Measurements from ENCODE around the gene BAK1. TPM values are rescaled to one million over a fixed set of nuclear protein-coding genes. Genes with fewer than 3 reads are reported as not detected.

Gene BAK1
- total and polyA plus RNA-seq, 2 of the 13 experiments (the other 11 are each of a cell fraction or from before 2014, with no cell fraction given): 15.0 to 23.8 TPM

GRCh38 chr6:33589392-33589730 lies 9.3 kb upstream of the BAK1 start:
- H3K9me3 ChIP-seq (ENCODE audit: low read length): no peaks in the 10 kb centered on the region
- no peak for ATAC-seq
- no peaks in the 10 kb centered on the region for H3K36me3 ChIP-seq (replicated peaks in 1 of 2; ENCODE audit: control insufficient read depth in 1 of 2, insufficient read depth in 2 of 2, low read length in 2 of 2)
- no peaks in the 10 kb centered on the region for H4K20me1 ChIP-seq (ENCODE audit: insufficient read depth, low read length)
- intact Hi-C loops (cut with micrococcal nuclease; ENCODE audit: unreplicated experiment): loop anchor here (2.0 kb wide), 1 partner anchor 155 kb away; no protein-coding TSS in a partner anchor
- POLR2A ChIA-PET: interaction anchor here (0.8 to 3.9 kb wide), 13 partner anchors 9 to 172 kb away, joined by 3 to 37 read pairs (median 13); partner anchors contain the start of genes BAK1, ITPR3 and UQCC2
- DNase-seq (ENCODE audit: low spot score): no peak
- H3K27me3 ChIP-seq (ENCODE audit: control insufficient read depth in 1 of 2, insufficient read depth in 2 of 2, low read length in 2 of 2): 0 out of 5 replicates have a peak, but pooled peaks cover 0 to 3% of the 10 kb centered on the region in 2 experiments
- in situ Hi-C loops (cut with HindIII; ENCODE audit: extremely low pct_ligation_motif_present, low pct_unique_long_range_greater_than_20kb): loop anchor here (5.0 kb wide), 3 partner anchors 33 to 113 kb away; partner anchors contain the start of gene ITPR3
- no peak overlapping the region for H3K9ac ChIP-seq (ENCODE audit: insufficient read depth, low read depth, low read length)
- H3K4me2 ChIP-seq (ENCODE audit: low read depth, low read length): peak overlapping the region; percentile 94
- peaks cover 55% of the 10 kb centered on the region for H3K4me1 ChIP-seq (ENCODE audit: insufficient read depth, low read length)
- BruUV-seq (replicated peaks): no TSS peak
- no peak overlapping the region for H3K27ac ChIP-seq (ENCODE audit: extremely low read length, insufficient read depth, low read length)
- H3K79me2 ChIP-seq (ENCODE audit: insufficient read depth, low read length): no peaks in the 10 kb centered on the region
- no peak for FAIRE-seq
- H3K4me3 ChIP-seq (replicated peaks in 1 of 3; ENCODE audit: insufficient read depth in 1 of 3, low read depth in 2 of 3, low read length in 3 of 3): peak overlapping the region in 1 of 3 experiments; percentile 72; a peak in 1 of 6 replicates
- H2AFZ ChIP-seq (ENCODE audit: low read length): no peak overlapping the region
- CTCF ChIA-PET (ENCODE audit: low intra/inter-chr PET ratio, low total read pairs): interaction anchor here (1.0 to 4.1 kb wide), 5 partner anchors 18 to 111 kb away, joined by 6 to 72 read pairs (median 23); no protein-coding TSS in a partner anchor
- WGBS (ENCODE audit: low lambda C conversion rate): no CpG with 5 or more reads among the region's 4 CpGs
- no peak for TF ChIP-seq ZNF225 (CRISPR knock-in tag; IDR thresholded peaks at IDR 0.05)
- peak; percentile 38; the same call in 1 of the 2 replicates for TF ChIP-seq IRF9 (CRISPR knock-in tag; IDR thresholded peaks at IDR 0.05; ENCODE audit: borderline replicate concordance)
- TF ChIP-seq AGO1 (IDR thresholded peaks at IDR 0.05; ENCODE audit: low read depth, low read length, poor library complexity, severe bottlenecking): peak; percentile 13
- no peak for TF ChIP-seq MED13 (CRISPR knock-in tag; IDR thresholded peaks at IDR 0.05)
- no peak for TF ChIP-seq KDM4B (CRISPR knock-in tag; IDR thresholded peaks at IDR 0.05)
- no peak for TF ChIP-seq ZNF614 (CRISPR knock-in tag; IDR thresholded peaks at IDR 0.05; ENCODE audit: borderline replicate concordance)
- TF ChIP-seq ZNF253 (CRISPR knock-in tag; IDR thresholded peaks at IDR 0.05; ENCODE audit: borderline replicate concordance): 0 out of 2 replicates have a peak, but pooled peaks have one; percentile 21
- no peak for TF ChIP-seq TAF15 (IDR thresholded peaks at IDR 0.05; ENCODE audit: low read depth, low read length, poor library complexity, severe bottlenecking)
- no peak for TF ChIP-seq PAX8 (CRISPR knock-in tag; IDR thresholded peaks at IDR 0.05; ENCODE audit: borderline replicate concordance)
- no peak for TF ChIP-seq PITX1 (CRISPR knock-in tag; IDR thresholded peaks at IDR 0.05)
- TF ChIP-seq FOXA3 (CRISPR knock-in tag; IDR thresholded peaks at IDR 0.05): no peak
- TF ChIP-seq PATZ1 (CRISPR knock-in tag; IDR thresholded peaks at IDR 0.05): no peak
- no peak for TF ChIP-seq MTF2 (CRISPR knock-in tag; IDR thresholded peaks at IDR 0.05; ENCODE audit: borderline replicate concordance)
- TF ChIP-seq IRF1 (CRISPR knock-in tag; IDR thresholded peaks at IDR 0.05; ENCODE audit: low read depth): no peak
- TF ChIP-seq HMG20B (CRISPR knock-in tag; conservative IDR thresholded peaks at IDR 0.05): no peak
- TF ChIP-seq ZNF839 (CRISPR knock-in tag; IDR thresholded peaks at IDR 0.05; ENCODE audit: borderline replicate concordance): no peak
- TF ChIP-seq U2AF2 (IDR thresholded peaks at IDR 0.05; ENCODE audit: low read depth, low read length): no peak
- TF ChIP-seq ZNF124 (CRISPR knock-in tag; IDR thresholded peaks at IDR 0.05): no peak
- peak; percentile 17 for TF ChIP-seq ZNF274 (CRISPR knock-in tag; IDR thresholded peaks at IDR 0.05)

All from HepG2 (cell line).